PC-3 (cell line): Measurements from ENCODE around the gene NR5A2. TPM values are rescaled to one million over a fixed set of nuclear protein-coding genes. Genes with fewer than 3 reads are reported as not detected.

Experiments used
- ATAC-seq: fragments of 200-7000 bp; cut with Tn5 transposase; 2 replicates; pipeline ENCODE4 v1.9.1; 2020; ENCODE audit warnings: mild to moderate bottlenecking, moderate library complexity
- BruUV-seq: library from RNA; stranded (reverse); fragments of 400-500 nt; replicated peaks from 2 replicates; lab custom pipeline; 2021; lab: Mats Ljungman, UMichigan
- CTCF ChIA-PET: fragments of 300-600 bp; sonication (Branson Sonifier 250); formaldehyde crosslinking; loops from one replicate; lab custom pipeline; 2022; ENCODE audit warnings: antibody characterized with exemption; lab: Charles Lee
- POLR2A ChIA-PET: fragments of 300-600 bp; sonication (Branson Sonifier 250); formaldehyde crosslinking; loops from one replicate; lab custom pipeline; 2022; ENCODE audit warnings: antibody characterized with exemption; ENCODE audit not compliant: unreplicated experiment; lab: Charles Lee
- DNase-seq: peaks from one replicate; pipeline ENCODE4 v3.0.0-alpha.2; 2015
- H2AFZ ChIP-seq: fragments of 300-600 bp; sonication (generic); 2 replicates; pipeline ENCODE4 v1.6.0; 2016; ENCODE audit warnings: antibody characterized with exemption, low read length
- H3F3A ChIP-seq: fragments of 300-600 bp; sonication (generic); one replicate; pipeline ENCODE4 v1.6.0; 2017; ENCODE audit warnings: antibody characterized with exemption, low read length, control low read depth, mild to moderate bottlenecking; ENCODE audit not compliant: unreplicated experiment
- H3K27ac ChIP-seq: fragments of 300-600 bp; sonication (generic); 2 replicates; pipeline ENCODE4 v1.5.1; 2016; ENCODE audit warnings: mild to moderate bottlenecking, low read length
- H3K27me3 ChIP-seq: fragments of 300-600 bp; sonication (generic); 2 replicates; pipeline ENCODE4 v1.6.1; 2016; ENCODE audit warnings: low read length, mixed read lengths
- H3K36me3 ChIP-seq: fragments of 300-600 bp; sonication (generic); 2 replicates; pipeline ENCODE4 v1.6.1; 2016; ENCODE audit warnings: low read depth, mixed run types, low read length, mixed read lengths
- H3K4me1 ChIP-seq: fragments of 300-600 bp; sonication (generic); 2 replicates; pipeline ENCODE4 v1.5.1; 2016; ENCODE audit warnings: low read length; ENCODE audit not compliant: insufficient read depth
- H3K4me2 ChIP-seq: fragments of 300-600 bp; sonication (generic); 2 replicates; pipeline ENCODE4 v1.6.0; 2016; ENCODE audit warnings: low read length
- H3K4me3 ChIP-seq: fragments of 300-600 bp; sonication (generic); 2 replicates; pipeline ENCODE4 v1.5.1; 2016; ENCODE audit warnings: mild to moderate bottlenecking, low read length, mixed read lengths
- H3K79me2 ChIP-seq: fragments of 300-600 bp; sonication (generic); 2 replicates; pipeline ENCODE4 v1.6.1; 2017; ENCODE audit warnings: low read length, mixed read lengths
- H3K9ac ChIP-seq: fragments of 300-600 bp; sonication (generic); 2 replicates; pipeline ENCODE4 v1.6.0; 2016; ENCODE audit warnings: mild to moderate bottlenecking, low read length
- H3K9me2 ChIP-seq: fragments of 300-600 bp; sonication (generic); replicated peaks from 2 replicates; pipeline ENCODE4 v1.6.1; 2016; ENCODE audit warnings: mixed run types, low read length, mixed read lengths
- H3K9me3 ChIP-seq: fragments of 300-600 bp; sonication (generic); 2 replicates; pipeline ENCODE4 v1.6.1; 2016; ENCODE audit warnings: low read length, mixed read lengths
- H4K20me1 ChIP-seq: fragments of 300-600 bp; sonication (generic); 2 replicates; pipeline ENCODE4 v1.6.1; 2016; ENCODE audit warnings: low read length, mixed read lengths
- CTCF ChIP-seq: fragments of 300-600 bp; sonication (generic); conservative IDR thresholded peaks from 2 replicates; pipeline ENCODE4 v1.5.1; 2017; ENCODE audit warnings: antibody characterized with exemption, low read depth, mild to moderate bottlenecking, low read length
- EZH2 ChIP-seq: fragments of 300-600 bp; sonication (generic); IDR thresholded peaks from one replicate; pipeline ENCODE4 v1.6.1; 2017; ENCODE audit warnings: antibody characterized with exemption, mild to moderate bottlenecking, low read length; ENCODE audit not compliant: unreplicated experiment
- EZH2phosphoT487 ChIP-seq: fragments of 300-600 bp; sonication (generic); IDR thresholded peaks from 2 replicates; pipeline ENCODE4 v1.6.1; 2018; ENCODE audit warnings: mild to moderate bottlenecking, antibody characterized with exemption, low read length, borderline replicate concordance
- intact Hi-C: fragments of 100-400 bp; cut with micrococcal nuclease; formaldehyde crosslinking; loops from 2 replicates; pipeline ENCODE4 v1.9.0; 2023
- total RNA-seq: library from RNA; depleted of rRNA; stranded (reverse); fragments of >200 nt; gene quantifications from 2 replicates; pipeline ENCODE4 v1.2.3, GENCODE V29; 2014

NR5A2 gene
- total RNA-seq, 1 experiment from 2014 or later, result 0.36 TPM

GRCh38 chr1:199983531-199983930 is 44.0 kb upstream of the NR5A2 start:
- ATAC-seq, result no peak
- Histone ChIP-seq H3K9me3 (no peaks in the 10 kb centered on the region), H4K20me1 (no peaks in the 10 kb centered on the region), H3K4me1 (no peaks in the 10 kb centered on the region), H3K27ac (no peak overlapping the region), H3K4me2 (no peak overlapping the region), H3K4me3 (no peak overlapping the region), H3K36me3 (no peaks in the 10 kb centered on the region), H3K9me2 (no peaks in the 10 kb centered on the region), H3K9ac (no peak overlapping the region), H3K27me3 (no peaks in the 10 kb centered on the region), H3F3A (no peaks in the 10 kb centered on the region), H2AFZ (no peak overlapping the region), H3K79me2 (no peaks in the 10 kb centered on the region)
- no peak for DNase-seq
- intact Hi-C loops, result loop anchor here (10.0 kb wide), 1 partner anchor 61 kb away; no protein-coding TSS in a partner anchor
- ChIA-PET POLR2A (interaction anchor here (0.5 kb wide), 1 partner anchor 45 kb away, joined by 3 read pairs; no protein-coding TSS in a partner anchor), CTCF (interaction anchor here (0.6 kb wide), 1 partner anchor 293 kb away, joined by 3 read pairs; no protein-coding TSS in a partner anchor)
- no TSS peak for BruUV-seq
- TF ChIP-seq CTCF (no peak), EZH2 (no peak), EZH2phosphoT487 (no peak)

GRCh38 chr1:199995096-199995685 is 32.3 kb upstream of the NR5A2 start:
- Histone ChIP-seq H3K4me2 (no peak overlapping the region), H3K9ac (no peak overlapping the region), H3K9me3 (no peaks in the 10 kb centered on the region), H3K79me2 (no peaks in the 10 kb centered on the region), H3K9me2 (no peaks in the 10 kb centered on the region), H2AFZ (no peak overlapping the region), H4K20me1 (no peaks in the 10 kb centered on the region), H3K27ac (no peak overlapping the region), H3K4me1 (no peaks in the 10 kb centered on the region), H3K4me3 (no peak overlapping the region), H3K27me3 (peaks cover 20% of the 10 kb centered on the region), H3F3A (no peaks in the 10 kb centered on the region), H3K36me3 (no peaks in the 10 kb centered on the region)
- DNase-seq (no peak), ATAC-seq (no peak)
- TF ChIP-seq EZH2, result no peak
- no peak for TF ChIP-seq EZH2phosphoT487
- TF ChIP-seq CTCF, result no peak
- POLR2A ChIA-PET, result no interaction called here
- no TSS peak for BruUV-seq
- CTCF ChIA-PET, result no interaction called here
- intact Hi-C loops, result no loop called here

GRCh38 chr1:200005165-200005564 is 22.3 kb upstream of the NR5A2 start:
- TF ChIP-seq EZH2 (no peak), EZH2phosphoT487 (no peak), CTCF (no peak)
- Histone ChIP-seq H2AFZ (no peak overlapping the region), H4K20me1 (no peaks in the 10 kb centered on the region), H3K27ac (no peak overlapping the region), H3K4me3 (no peak overlapping the region), H3K4me1 (no peaks in the 10 kb centered on the region), H3K4me2 (no peak overlapping the region), H3K9ac (no peak overlapping the region), H3K9me3 (no peaks in the 10 kb centered on the region), H3K9me2 (no peaks in the 10 kb centered on the region), H3K79me2 (no peaks in the 10 kb centered on the region), H3F3A (no peaks in the 10 kb centered on the region), H3K27me3 (peaks cover 16% of the 10 kb centered on the region; the same call in 1 of the 2 replicates), H3K36me3 (no peaks in the 10 kb centered on the region)
- DNase-seq (peak; percentile 52), ATAC-seq (peak; percentile 58)
- BruUV-seq, result no TSS peak
- intact Hi-C loops, result no loop called here
- CTCF ChIA-PET, result no interaction called here
- POLR2A ChIA-PET, result no interaction called here
